Kidney epithelial cell (primary cell): ENCODE measurements around the gene INO80B. TPM values are rescaled to one million over a fixed set of nuclear protein-coding genes. Genes with fewer than 3 reads are reported as not detected.
"Not testable (repeated sequence)": the region's sequence is repeated elsewhere in the genome, so short reads cannot be mapped to it uniquely, and the experiment has no call there.

ENCODE experiments used
- DNase-seq: peaks from one replicate; pipeline ENCODE4 v3.0.0-alpha.2; 2010; ENCODE audit warnings: low read depth
- H3K27me3 ChIP-seq: 2 replicates; pipeline ENCODE4 v1.6.0; 2011; ENCODE audit warnings: low read length; ENCODE audit not compliant: control insufficient read depth, insufficient read depth
- H3K36me3 ChIP-seq: 2 replicates; pipeline ENCODE4 v1.5.1; 2011; ENCODE audit warnings: low read length; ENCODE audit not compliant: control insufficient read depth, insufficient read depth
- H3K4me3 ChIP-seq: 2 replicates; pipeline ENCODE4 v1.5.1; 2011; ENCODE audit warnings: low read depth, mild to moderate bottlenecking, control low read depth, low read length
- total RNA-seq: library from RNA; depleted of rRNA; stranded (reverse); fragments of >200 nt; gene quantifications from 2 replicates; pipeline ENCODE4 v1.2.3, GENCODE V29; 2015
- TF ChIP-seq, protein P1 (sequence below): IDR thresholded peaks from 2 replicates; pipeline ENCODE4 v1.5.1; 2011; ENCODE audit warnings: mild to moderate bottlenecking, moderate library complexity, low read length, control low read depth, inconsistent platforms; ENCODE audit not compliant: insufficient read depth, poor library complexity, severe bottlenecking

Gene INO80B
- total RNA-seq, 1 donor from 2014 or later, result 31.3 TPM

DNA sequence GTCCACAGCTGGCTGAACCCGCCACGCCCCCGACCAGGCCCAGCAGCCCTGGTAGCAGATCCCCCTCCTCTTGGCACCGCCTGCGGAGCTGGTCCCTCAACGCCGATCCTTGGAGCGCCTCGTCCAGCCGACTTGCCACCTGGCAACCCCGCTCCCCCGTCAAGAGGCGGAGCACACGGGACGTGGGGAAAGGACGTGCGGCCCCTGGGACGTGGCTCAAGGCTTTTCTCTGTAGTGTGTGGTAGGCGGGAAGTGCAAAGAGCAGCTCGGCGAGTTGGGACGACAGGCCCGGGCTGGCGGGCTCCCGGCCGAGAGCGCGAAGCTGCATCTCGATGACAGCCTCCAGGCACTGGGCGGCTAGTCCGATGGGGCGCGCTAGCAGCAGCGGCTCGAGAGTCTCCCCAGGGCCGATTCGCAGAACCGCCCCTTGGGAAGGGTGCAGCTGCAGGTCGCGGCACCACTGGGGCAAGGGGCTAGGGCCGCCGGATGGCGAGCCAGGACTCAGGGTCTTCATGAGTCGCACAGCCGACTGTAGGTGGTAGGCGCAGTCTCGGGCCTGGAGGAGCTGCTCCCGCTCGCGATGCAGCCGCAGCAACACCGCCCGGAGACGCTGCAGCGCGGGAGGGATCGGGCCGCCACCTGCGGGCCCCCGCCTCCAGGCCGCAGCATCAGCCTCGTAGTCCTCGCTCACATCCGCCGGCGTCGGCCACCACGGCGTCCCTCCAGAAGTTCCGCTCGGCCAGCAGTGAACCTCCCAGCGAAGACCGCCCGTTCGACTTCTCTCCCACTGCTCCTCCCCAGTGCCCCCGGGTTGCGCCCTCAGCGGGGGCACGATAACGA is 27.3 kb downstream of the INO80B start:
- TF ChIP-seq, protein P1, sequence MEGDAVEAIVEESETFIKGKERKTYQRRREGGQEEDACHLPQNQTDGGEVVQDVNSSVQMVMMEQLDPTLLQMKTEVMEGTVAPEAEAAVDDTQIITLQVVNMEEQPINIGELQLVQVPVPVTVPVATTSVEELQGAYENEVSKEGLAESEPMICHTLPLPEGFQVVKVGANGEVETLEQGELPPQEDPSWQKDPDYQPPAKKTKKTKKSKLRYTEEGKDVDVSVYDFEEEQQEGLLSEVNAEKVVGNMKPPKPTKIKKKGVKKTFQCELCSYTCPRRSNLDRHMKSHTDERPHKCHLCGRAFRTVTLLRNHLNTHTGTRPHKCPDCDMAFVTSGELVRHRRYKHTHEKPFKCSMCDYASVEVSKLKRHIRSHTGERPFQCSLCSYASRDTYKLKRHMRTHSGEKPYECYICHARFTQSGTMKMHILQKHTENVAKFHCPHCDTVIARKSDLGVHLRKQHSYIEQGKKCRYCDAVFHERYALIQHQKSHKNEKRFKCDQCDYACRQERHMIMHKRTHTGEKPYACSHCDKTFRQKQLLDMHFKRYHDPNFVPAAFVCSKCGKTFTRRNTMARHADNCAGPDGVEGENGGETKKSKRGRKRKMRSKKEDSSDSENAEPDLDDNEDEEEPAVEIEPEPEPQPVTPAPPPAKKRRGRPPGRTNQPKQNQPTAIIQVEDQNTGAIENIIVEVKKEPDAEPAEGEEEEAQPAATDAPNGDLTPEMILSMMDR, result no peak
- peak overlapping the region; percentile 60 for H3K4me3 ChIP-seq
- H3K36me3 ChIP-seq, result no peaks in the 10 kb centered on the region
- no peak for DNase-seq
- H3K27me3 ChIP-seq, result no peaks in the 10 kb centered on the region

DNA sequence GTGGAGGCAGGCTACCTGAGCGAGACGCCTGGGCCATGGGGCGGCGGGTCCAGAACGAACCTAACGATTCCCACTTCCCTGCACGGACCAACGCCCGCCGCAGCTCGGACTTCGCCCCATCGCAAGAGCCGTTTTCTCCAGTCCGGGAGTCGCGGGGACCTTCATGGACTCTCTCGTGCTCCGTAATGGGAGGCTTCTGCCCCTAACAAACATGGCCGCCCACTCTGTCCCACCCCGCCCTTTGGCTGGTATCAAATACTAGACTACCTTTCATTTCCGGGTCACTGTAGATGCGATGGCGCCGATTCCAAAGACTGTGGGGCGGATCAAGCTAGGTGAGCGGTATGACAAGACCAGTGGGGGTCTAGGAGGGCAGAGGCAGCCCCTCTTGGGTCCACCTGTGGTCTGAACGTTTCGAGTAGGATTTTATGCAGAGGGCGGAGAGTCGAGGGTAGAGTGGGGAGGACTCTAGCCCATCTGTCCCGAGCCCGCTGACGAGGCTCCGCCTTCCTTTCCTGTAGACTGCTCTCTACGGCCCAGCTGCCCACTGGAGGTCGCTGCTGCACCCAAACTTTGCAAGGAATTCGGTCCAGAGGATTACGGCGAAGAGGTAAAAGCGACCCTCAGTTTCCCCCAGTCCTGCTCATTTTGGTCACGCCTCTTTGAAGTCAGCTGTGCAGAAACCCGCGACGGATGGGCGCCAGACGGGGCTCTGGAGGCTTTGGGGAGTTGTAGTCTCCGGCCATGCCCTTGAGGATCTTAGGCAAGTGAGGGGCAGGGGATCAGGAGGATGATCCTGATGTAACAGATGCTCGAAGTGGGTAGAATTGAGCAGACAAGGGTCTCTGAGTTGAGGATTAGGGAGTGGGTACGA is 28.2 kb downstream of the INO80B start, which contains the start of the genes CCDC142 and TTC31:
Gene CCDC142 (minus strand): TSS at position 198 of the 874 bp plus-strand sequence. CDS start 161 bp downstream, at position 37.
Gene TTC31 (plus strand): TSS at position 281 of the 874 bp plus-strand sequence. CDS start 15 bp downstream, at position 296.
- H3K27me3 ChIP-seq, result no peaks in the 10 kb centered on the region
- DNase-seq, result peak; percentile 73
- H3K36me3 ChIP-seq, result no peaks in the 10 kb centered on the region
- peak within 1 kb of the TSS; percentile 60 for H3K4me3 ChIP-seq
- TF ChIP-seq, protein P1, result peak; percentile 91

DNA sequence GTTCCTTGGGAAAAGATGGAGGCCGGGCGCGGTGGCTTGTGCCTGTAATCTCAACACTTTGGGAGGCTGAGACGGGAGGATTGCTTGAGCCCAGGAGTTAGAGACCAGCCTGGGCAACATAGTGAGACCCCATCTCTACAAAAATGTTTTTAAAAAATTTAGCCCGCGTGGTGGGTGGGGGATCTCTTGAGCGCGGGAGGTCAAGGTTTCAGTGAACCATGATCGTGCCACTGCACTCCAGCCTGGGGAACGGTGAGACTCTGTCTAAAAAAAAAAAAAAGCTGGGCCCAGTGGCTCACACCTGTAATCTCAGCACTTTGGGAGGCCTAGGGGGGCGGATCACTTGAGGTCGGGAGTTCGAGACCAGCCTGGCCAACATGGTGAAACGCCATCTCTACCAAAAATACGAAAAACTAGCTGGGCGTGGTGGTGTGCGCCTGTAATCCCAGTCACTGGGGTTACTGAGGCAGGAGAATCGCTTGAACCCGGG is 28.8 kb downstream of the INO80B start:
- not testable (repeated sequence) for H3K36me3 ChIP-seq, DNase-seq, H3K27me3 ChIP-seq
- H3K4me3 ChIP-seq, result peak overlapping the region; percentile 60

DNA sequence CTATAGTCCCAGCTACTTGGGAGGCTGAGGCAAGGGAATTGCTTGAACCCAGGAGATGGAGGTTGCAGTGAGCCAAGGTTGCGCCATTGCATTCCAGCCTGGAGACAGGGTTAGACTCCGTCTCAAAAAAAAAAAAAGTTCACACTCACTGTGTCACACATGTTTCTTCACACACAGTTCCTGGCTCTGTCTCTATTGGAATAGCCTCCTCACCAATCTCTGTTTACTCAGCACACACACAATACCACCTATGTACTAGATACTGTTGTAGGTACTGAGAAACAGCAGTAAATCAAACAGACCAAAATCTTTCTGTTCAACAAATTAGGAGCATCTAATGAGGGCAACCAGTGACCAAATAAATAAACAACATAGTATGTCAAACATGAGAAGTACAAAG is 31.3 kb downstream of the INO80B start:
- Histone ChIP-seq H3K36me3 (no peaks in the 10 kb centered on the region), H3K27me3 (no peaks in the 10 kb centered on the region), H3K4me3 (no peak overlapping the region)
- TF ChIP-seq, protein P1, result no peak
- DNase-seq, result no peak

DNA sequence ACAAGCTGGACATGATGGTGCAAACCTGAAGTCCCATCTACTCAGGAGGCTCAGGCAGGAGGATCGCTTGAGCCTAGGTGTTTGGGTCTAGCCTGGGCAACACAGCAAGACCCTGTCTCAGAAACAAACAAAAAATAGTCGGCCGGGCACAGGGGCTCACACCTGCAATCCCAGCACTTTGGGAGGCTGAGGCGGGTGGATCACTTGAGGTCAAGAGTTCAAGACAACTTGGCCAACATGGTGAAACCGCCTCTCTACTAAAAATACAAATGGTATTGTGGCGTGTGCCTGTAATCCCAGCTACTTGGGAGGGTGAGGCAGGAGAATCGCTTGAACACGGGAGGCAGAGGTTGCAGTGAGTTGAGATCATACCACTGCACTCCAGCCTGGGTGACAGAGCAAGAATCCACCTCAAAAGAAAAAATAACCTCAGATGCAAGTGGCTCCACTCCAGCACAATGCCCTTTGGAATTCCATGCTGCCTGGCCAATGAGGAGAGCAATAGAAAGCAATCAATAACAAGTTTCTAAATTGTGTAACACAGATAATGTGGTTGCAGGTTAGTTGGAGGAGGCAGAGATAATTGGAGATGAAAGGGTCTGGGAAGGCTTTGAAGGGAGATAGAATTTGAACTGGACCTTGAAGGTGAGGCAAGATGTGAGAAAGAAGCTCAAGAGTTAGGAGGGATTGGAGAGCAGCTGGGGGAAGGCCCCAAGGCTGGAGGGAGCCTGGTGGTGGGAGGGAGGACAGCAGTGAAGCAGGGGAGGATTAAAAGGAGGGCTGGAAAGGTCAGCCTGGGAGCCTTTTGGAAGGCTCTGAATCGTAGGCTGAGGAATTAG is 34.0 kb downstream of the INO80B start:
- Histone ChIP-seq H3K27me3 (no peaks in the 10 kb centered on the region), H3K36me3 (peaks cover 1% of the 10 kb centered on the region), H3K4me3 (no peak overlapping the region)
- DNase-seq, result no peak
- TF ChIP-seq, protein P1, result no peak
